ENCODE measurements around the gene NIF3L1. TPM values are rescaled to one million over a fixed set of nuclear protein-coding genes. Genes with fewer than 3 reads are reported as not detected.

NIF3L1 gene
- polyA plus RNA-seq (2013): 32.7 and 34.8 TPM in 2 replicates

- peak within 1 kb of the TSS; percentile 31 for H3K18ac ChIP-seq (ENCODE audit: low read length)
- H2BK12ac ChIP-seq (ENCODE audit: low read length): no peak within 1 kb of the TSS
- peak within 1 kb of the TSS; percentile 88 for H4K8ac ChIP-seq (ENCODE audit: low read depth, low read length)
- peak; percentile 99 for DNase-seq
- peaks cover 4% of the 10 kb centered on the region for H3K79me2 ChIP-seq (ENCODE audit: control insufficient read depth, insufficient read depth, low read length, poor library complexity)
- peak within 1 kb of the TSS; percentile 56 for H3K4ac ChIP-seq (ENCODE audit: low read depth, low read length)
- peak within 1 kb of the TSS; percentile 72 for H4K91ac ChIP-seq (ENCODE audit: low read depth, low read length)
- peaks cover 6% of the 10 kb centered on the region in 2 experiments for H3K36me3 ChIP-seq (ENCODE audit: control insufficient read depth in 1 of 2, insufficient read depth in 2 of 2, low read length in 2 of 2)
- H3K27ac ChIP-seq (ENCODE audit: low read depth, low read length): peak within 1 kb of the TSS; percentile 89
- peaks cover 6% of the 10 kb centered on the region in 2 experiments for H3K4me1 ChIP-seq (ENCODE audit: control insufficient read depth in 1 of 2, insufficient read depth in 2 of 2, low read length in 2 of 2)
- H2BK120ac ChIP-seq (ENCODE audit: insufficient read depth, low read length, poor library complexity): peak within 1 kb of the TSS; percentile 41
- H3K4me3 ChIP-seq (ENCODE audit: low read depth, low read length): peak within 1 kb of the TSS; percentile 92
- no peaks in the 10 kb centered on the region for H3K27me3 ChIP-seq (ENCODE audit: insufficient read depth, low read length)
- peak within 1 kb of the TSS; percentile 66 for H4K12ac ChIP-seq (ENCODE audit: low read depth, low read length)
- H3K9me3 ChIP-seq (ENCODE audit: insufficient read depth, low read depth, low read length): no peaks in the 10 kb centered on the region
- no CpG with 5 or more reads among the region's 50 CpGs for WGBS (ENCODE audit: extremely low coverage, insufficient coverage, insufficient read length)
- peak within 1 kb of the TSS; percentile 37 for H2BK5ac ChIP-seq (ENCODE audit: low read depth, low read length, poor library complexity)
- peaks cover 8% of the 10 kb centered on the region for H3K79me1 ChIP-seq (ENCODE audit: low read length)
- no peak within 1 kb of the TSS for H3K23ac ChIP-seq (ENCODE audit: low read length)
- peak within 1 kb of the TSS; percentile 74 for H3K4me2 ChIP-seq (ENCODE audit: low read length)
- H3K14ac ChIP-seq (ENCODE audit: low read length): peak within 1 kb of the TSS; percentile 78
- peak within 1 kb of the TSS; percentile 96 for H3K9ac ChIP-seq (ENCODE audit: low read length)
- H2AK5ac ChIP-seq (ENCODE audit: low read length): no peak within 1 kb of the TSS
- H2AFZ ChIP-seq (ENCODE audit: insufficient read depth, low read length, poor library complexity): peak within 1 kb of the TSS; percentile 71
Observed at GRCh38 chr2:200888704-200889625, at the start of gene NIF3L1, which contains the start of gene PPIL3. NIF3L1 (plus strand) TSS chr2:200889371; CDS start chr2:200891944, 2,573 bp downstream. PPIL3 (minus strand) TSS chr2:200889077; CDS start chr2:200887615, 1,462 bp downstream.

GRCh38 chr2:200839513-200839912 is 49.7 kb upstream of the NIF3L1 start:
- DNase-seq: peak; percentile 88 to 90
- no peak overlapping the region for H2BK5ac ChIP-seq (ENCODE audit: low read depth, low read length, poor library complexity)
- H2AK5ac ChIP-seq (ENCODE audit: low read length): no peak overlapping the region
- H3K79me2 ChIP-seq (ENCODE audit: control insufficient read depth, insufficient read depth, low read length, poor library complexity): no peaks in the 10 kb centered on the region
- no peak overlapping the region for H3K14ac ChIP-seq (ENCODE audit: low read length)
- no peak overlapping the region for H3K4me3 ChIP-seq (ENCODE audit: low read depth, low read length)
- H2AFZ ChIP-seq (ENCODE audit: insufficient read depth, low read length, poor library complexity): no peak overlapping the region
- no peak overlapping the region for H2BK120ac ChIP-seq (ENCODE audit: insufficient read depth, low read length, poor library complexity)
- H4K91ac ChIP-seq (ENCODE audit: low read depth, low read length): no peak overlapping the region
- WGBS (ENCODE audit: extremely low coverage, insufficient coverage, insufficient read length): no CpG with 5 or more reads among the region's 3 CpGs
- H3K9ac ChIP-seq (ENCODE audit: low read length): no peak overlapping the region
- no peak overlapping the region for H4K12ac ChIP-seq (ENCODE audit: low read depth, low read length)
- H3K4ac ChIP-seq (ENCODE audit: low read depth, low read length): no peak overlapping the region
- no peak overlapping the region for H2BK12ac ChIP-seq (ENCODE audit: low read length)
- peaks cover 3% of the 10 kb centered on the region for H3K9me3 ChIP-seq (ENCODE audit: insufficient read depth, low read depth, low read length)
- H3K27ac ChIP-seq (ENCODE audit: low read depth, low read length): no peak overlapping the region
- H3K79me1 ChIP-seq (ENCODE audit: low read length): no peaks in the 10 kb centered on the region
- H3K36me3 ChIP-seq (ENCODE audit: control insufficient read depth in 1 of 2, insufficient read depth in 2 of 2, low read length in 2 of 2): no peaks in the 10 kb centered on the region
- H3K27me3 ChIP-seq (ENCODE audit: insufficient read depth, low read length): no peaks in the 10 kb centered on the region
- no peak overlapping the region for H3K23ac ChIP-seq (ENCODE audit: low read length)
- no peak overlapping the region for H3K4me2 ChIP-seq (ENCODE audit: low read length)
- no peaks in the 10 kb centered on the region for H3K4me1 ChIP-seq (ENCODE audit: control insufficient read depth in 1 of 2, insufficient read depth in 2 of 2, low read length in 2 of 2)
- H3K18ac ChIP-seq (ENCODE audit: low read length): no peak overlapping the region
- H4K8ac ChIP-seq (ENCODE audit: low read depth, low read length): no peak overlapping the region

- no peak overlapping the region for H3K27ac ChIP-seq (ENCODE audit: low read depth, low read length)
- no peak overlapping the region for H3K18ac ChIP-seq (ENCODE audit: low read length)
- no peak overlapping the region for H4K8ac ChIP-seq (ENCODE audit: low read depth, low read length)
- no peak overlapping the region for H3K14ac ChIP-seq (ENCODE audit: low read length)
- H3K27me3 ChIP-seq (ENCODE audit: insufficient read depth, low read length): no peaks in the 10 kb centered on the region
- no peak overlapping the region for H3K4me3 ChIP-seq (ENCODE audit: low read depth, low read length)
- no peaks in the 10 kb centered on the region for H3K79me2 ChIP-seq (ENCODE audit: control insufficient read depth, insufficient read depth, low read length, poor library complexity)
- H4K91ac ChIP-seq (ENCODE audit: low read depth, low read length): no peak overlapping the region
- no peak overlapping the region for H2BK12ac ChIP-seq (ENCODE audit: low read length)
- H3K4me1 ChIP-seq (ENCODE audit: control insufficient read depth in 1 of 2, insufficient read depth in 2 of 2, low read length in 2 of 2): no peaks in the 10 kb centered on the region
- no peak overlapping the region for H2BK120ac ChIP-seq (ENCODE audit: insufficient read depth, low read length, poor library complexity)
- H3K36me3 ChIP-seq (ENCODE audit: control insufficient read depth in 1 of 2, insufficient read depth in 2 of 2, low read length in 2 of 2): no peaks in the 10 kb centered on the region
- H2AK5ac ChIP-seq (ENCODE audit: low read length): no peak overlapping the region
- no peak overlapping the region for H3K4me2 ChIP-seq (ENCODE audit: low read length)
- no peaks in the 10 kb centered on the region for H3K79me1 ChIP-seq (ENCODE audit: low read length)
- no CpG with 5 or more reads among the region's 24 CpGs for WGBS (ENCODE audit: extremely low coverage, insufficient coverage, insufficient read length)
- H3K23ac ChIP-seq (ENCODE audit: low read length): no peak overlapping the region
- no peaks in the 10 kb centered on the region for H3K9me3 ChIP-seq (ENCODE audit: insufficient read depth, low read depth, low read length)
- H3K4ac ChIP-seq (ENCODE audit: low read depth, low read length): no peak overlapping the region
- no peak overlapping the region for H3K9ac ChIP-seq (ENCODE audit: low read length)
- no peak for DNase-seq
- H2BK5ac ChIP-seq (ENCODE audit: low read depth, low read length, poor library complexity): no peak overlapping the region
- no peak overlapping the region for H2AFZ ChIP-seq (ENCODE audit: insufficient read depth, low read length, poor library complexity)
- H4K12ac ChIP-seq (ENCODE audit: low read depth, low read length): no peak overlapping the region
Observed at GRCh38 chr2:200843993-200844948, 44.9 kb upstream of the NIF3L1 start.

- H3K27ac ChIP-seq (ENCODE audit: low read depth, low read length): no peak overlapping the region
- H4K91ac ChIP-seq (ENCODE audit: low read depth, low read length): no peak overlapping the region
- H2BK5ac ChIP-seq (ENCODE audit: low read depth, low read length, poor library complexity): no peak overlapping the region
- H3K36me3 ChIP-seq (ENCODE audit: control insufficient read depth in 1 of 2, insufficient read depth in 2 of 2, low read length in 2 of 2): no peaks in the 10 kb centered on the region
- H3K14ac ChIP-seq (ENCODE audit: low read length): no peak overlapping the region
- H4K12ac ChIP-seq (ENCODE audit: low read depth, low read length): no peak overlapping the region
- no peak overlapping the region for H3K4me3 ChIP-seq (ENCODE audit: low read depth, low read length)
- WGBS (ENCODE audit: extremely low coverage, insufficient coverage, insufficient read length): no CpG with 5 or more reads among the region's 5 CpGs
- no peak overlapping the region for H3K23ac ChIP-seq (ENCODE audit: low read length)
- H2BK12ac ChIP-seq (ENCODE audit: low read length): no peak overlapping the region
- H3K4ac ChIP-seq (ENCODE audit: low read depth, low read length): no peak overlapping the region
- H2AK5ac ChIP-seq (ENCODE audit: low read length): no peak overlapping the region
- H3K27me3 ChIP-seq (ENCODE audit: insufficient read depth, low read length): no peaks in the 10 kb centered on the region
- H3K18ac ChIP-seq (ENCODE audit: low read length): no peak overlapping the region
- no peak overlapping the region for H2AFZ ChIP-seq (ENCODE audit: insufficient read depth, low read length, poor library complexity)
- no peaks in the 10 kb centered on the region for H3K4me1 ChIP-seq (ENCODE audit: control insufficient read depth in 1 of 2, insufficient read depth in 2 of 2, low read length in 2 of 2)
- H3K9ac ChIP-seq (ENCODE audit: low read length): no peak overlapping the region
- H2BK120ac ChIP-seq (ENCODE audit: insufficient read depth, low read length, poor library complexity): no peak overlapping the region
- no peak overlapping the region for H4K8ac ChIP-seq (ENCODE audit: low read depth, low read length)
- DNase-seq: no peak
- no peak overlapping the region for H3K4me2 ChIP-seq (ENCODE audit: low read length)
- no peaks in the 10 kb centered on the region for H3K9me3 ChIP-seq (ENCODE audit: insufficient read depth, low read depth, low read length)
- H3K79me2 ChIP-seq (ENCODE audit: control insufficient read depth, insufficient read depth, low read length, poor library complexity): no peaks in the 10 kb centered on the region
- no peaks in the 10 kb centered on the region for H3K79me1 ChIP-seq (ENCODE audit: low read length)
Observed at GRCh38 chr2:200845194-200845593, 44.0 kb upstream of the NIF3L1 start.

Measured in trophoblast cell (in vitro differentiated cells and primary cell).